ENCODE measurements around the gene SYTL5. TPM values are rescaled to one million over a fixed set of nuclear protein-coding genes. Genes with fewer than 3 reads are reported as not detected.

Gene SYTL5
- total RNA-seq, 1 experiment from 2014 or later: 0.05 TPM

DNA sequence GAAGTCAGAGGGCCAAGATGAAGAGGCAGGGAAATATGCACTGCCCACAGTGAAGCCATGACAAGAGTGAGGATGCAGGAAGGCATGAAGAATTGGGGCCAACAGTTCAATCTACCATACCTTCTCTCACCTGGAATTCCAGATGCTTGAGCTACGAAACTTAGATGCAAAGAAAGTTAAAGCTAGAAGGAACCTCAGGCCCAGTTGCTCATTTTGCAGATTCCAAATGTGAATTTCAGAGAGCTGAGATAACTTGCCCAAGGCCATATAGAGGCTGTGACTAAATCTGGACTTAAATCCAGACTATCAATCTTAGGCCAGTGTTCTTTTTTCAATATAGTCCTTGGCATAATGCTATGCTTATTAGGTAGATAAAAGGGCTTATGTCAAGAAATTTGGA, 121.6 kb downstream of the SYTL5 start:
- DNase-seq (ENCODE audit: extremely low read depth, low read depth): no peak

DNA sequence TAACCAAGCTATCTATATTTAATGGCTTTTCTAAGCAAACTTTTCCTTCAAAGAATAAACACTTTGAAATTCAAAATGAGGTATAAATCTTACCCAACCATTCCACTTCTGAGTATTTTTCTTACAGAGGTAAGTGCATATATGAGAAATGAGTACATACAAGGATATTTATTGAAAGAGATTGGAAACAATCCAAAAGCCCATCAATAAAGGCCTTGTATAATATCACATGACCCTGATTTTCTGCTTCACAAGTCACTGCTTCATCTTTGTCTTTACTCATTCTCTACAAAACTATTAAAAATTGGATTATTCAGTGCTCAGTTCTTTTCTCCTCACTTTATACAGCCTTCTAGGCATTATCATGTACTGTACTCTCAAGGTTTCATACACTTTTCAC, 123.0 kb downstream of the SYTL5 start:
- DNase-seq (ENCODE audit: extremely low read depth, low read depth): no peak

DNA sequence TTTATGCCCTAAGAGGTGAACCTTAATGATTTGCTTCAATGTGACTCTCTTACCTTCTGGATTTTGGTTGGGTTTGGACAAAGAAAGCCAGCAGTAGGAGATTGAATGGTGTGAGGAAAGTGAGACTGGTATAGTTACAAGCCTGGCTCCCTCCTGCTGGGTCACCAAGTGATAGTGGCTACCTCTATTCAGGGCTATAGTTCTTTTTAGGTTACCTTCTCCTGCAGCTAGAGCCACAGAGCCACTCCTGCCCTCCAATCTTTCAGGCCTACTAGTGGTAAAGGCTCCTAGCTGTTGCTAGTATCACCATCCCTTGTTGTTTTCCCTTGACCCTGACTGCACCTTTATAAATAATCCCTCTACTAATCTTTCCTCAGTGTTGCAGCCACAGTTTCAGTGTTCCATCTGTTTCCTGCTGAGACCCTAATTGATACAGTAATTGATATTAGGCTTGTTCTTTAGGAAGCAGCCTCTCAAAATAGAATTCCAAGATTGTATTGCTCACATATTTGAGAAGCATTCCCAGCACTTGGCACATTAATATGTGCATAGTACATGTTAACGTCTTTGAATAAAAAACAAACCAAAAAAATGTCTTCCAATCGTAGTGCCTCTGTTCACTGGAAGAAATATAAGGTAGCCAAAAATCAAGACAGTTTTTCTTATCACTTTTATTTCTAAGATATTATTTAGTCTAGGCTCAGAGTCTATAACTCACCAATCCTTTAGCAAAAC, 132.0 kb downstream of the SYTL5 start:
- DNase-seq (ENCODE audit: extremely low read depth, low read depth): no peak

DNA sequence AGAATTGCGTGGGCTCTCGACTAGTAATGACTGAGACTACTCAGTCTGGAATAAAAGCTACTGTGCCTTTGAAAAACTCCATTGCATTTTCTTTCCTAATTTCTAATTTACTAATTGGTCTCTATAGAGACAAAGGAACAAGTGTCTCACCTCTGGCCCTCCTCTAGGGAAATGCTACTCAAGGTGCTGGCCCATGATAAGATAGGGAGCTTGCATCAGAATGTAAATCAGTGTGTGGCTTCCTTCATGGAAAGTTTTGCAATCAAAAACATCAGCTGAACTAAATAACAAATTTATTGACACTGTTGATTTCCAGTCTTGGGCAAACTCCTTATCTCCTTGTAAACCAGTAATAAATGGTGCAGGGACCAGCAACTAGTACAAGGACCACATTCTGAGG, 132.5 kb downstream of the SYTL5 start:
- DNase-seq (ENCODE audit: extremely low read depth, low read depth): no peak

DNA sequence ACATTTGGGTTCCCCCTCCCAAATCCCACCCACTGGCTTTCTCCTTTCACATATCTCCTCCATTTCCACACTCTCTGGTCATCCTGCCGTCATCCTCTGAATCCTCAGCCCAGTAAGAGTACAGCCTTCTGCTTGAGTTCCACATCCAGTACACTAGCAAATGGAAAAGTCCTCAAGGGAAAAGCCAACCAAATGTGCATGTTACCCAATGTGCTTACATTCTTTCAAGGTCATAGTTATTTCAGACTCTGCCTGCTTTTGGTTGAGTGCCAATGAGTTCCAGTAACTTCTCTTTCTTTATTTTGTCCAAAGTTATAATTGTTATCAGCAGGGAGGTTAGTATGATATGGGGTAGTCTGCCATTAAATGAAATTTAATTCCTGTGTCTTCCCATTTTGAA, 136.3 kb downstream of the SYTL5 start:
- DNase-seq (ENCODE audit: extremely low read depth, low read depth): no peak

DNA sequence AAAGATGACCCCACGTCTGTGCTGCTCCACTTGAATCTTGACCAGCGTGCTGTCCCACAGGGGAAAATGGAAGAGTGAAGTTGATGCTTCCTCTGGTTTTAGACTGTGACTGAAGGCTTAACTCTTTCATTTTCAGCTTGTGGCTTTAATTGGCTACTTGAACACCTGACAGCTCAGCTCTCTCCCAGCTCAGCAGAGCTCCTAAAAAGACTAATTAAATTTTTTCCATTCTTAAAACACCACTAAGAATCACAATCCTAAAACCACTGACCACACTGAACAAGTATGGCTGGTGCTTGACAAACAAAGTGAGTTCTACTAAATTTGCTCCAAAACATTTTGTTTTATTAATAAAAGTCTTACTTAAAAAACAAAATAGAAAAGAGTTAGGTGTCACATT, 142.7 kb downstream of the SYTL5 start:
- DNase-seq (ENCODE audit: extremely low read depth, low read depth): no peak

DNA sequence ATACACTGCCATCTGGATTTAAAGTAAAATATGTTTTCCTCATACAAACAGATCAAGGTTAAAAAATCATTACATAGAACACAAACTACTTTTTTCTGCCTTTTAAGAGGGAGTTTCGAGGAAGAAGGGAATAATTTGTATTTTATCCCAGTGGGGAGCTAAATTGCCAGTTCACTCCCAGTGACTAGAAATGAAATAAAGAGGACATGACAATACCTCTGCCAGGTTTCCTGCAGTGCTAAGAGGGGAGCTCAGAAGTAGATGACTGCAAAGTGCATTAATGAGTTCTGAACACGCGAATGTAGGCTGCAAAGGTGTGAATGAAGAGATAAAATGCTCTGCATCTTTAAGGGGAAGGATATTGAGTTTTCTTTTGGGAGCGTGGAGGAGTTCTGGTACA, 144.6 kb downstream of the SYTL5 start:
- DNase-seq (ENCODE audit: extremely low read depth, low read depth): no peak

DNA sequence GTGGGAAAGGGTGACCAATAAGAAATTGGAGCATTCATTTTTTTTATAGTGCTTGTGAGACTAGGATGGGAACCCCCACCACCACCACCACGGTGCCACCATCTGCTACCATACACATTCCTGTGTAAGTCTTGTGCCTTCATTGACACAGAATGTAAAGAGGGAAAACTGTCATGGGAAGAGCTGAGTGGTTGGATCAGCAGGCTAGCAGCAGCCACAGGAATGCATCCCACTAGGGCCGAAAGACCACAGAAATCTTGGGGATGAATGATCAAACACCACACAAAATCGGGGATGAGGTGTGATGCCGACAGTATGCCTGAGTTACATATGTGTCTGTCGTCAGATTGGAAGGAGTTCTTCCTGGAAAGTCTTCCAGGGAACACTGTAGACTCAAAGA, 145.1 kb downstream of the SYTL5 start:
- no peak for DNase-seq (ENCODE audit: extremely low read depth, low read depth)

DNA sequence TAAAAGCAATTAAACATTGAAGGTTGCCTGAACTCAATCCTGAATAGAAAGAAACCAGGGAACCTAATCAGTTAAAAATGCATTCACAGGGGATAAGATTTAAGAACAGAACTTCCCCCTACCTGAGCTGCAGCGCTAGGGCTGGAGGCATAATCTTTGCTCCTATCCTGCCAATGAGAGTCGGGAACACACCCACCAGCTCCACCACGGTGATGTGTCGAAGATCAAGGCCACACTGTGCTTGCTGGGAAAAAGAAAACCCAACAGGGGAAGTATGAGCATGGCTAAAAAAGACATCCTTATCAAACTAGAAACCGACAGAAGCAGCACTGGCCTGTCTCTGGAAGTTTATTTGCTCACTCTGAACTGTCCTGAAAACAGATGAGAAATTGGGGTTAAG, 148.0 kb downstream of the SYTL5 start:
- no peak for DNase-seq (ENCODE audit: extremely low read depth, low read depth)

DNA sequence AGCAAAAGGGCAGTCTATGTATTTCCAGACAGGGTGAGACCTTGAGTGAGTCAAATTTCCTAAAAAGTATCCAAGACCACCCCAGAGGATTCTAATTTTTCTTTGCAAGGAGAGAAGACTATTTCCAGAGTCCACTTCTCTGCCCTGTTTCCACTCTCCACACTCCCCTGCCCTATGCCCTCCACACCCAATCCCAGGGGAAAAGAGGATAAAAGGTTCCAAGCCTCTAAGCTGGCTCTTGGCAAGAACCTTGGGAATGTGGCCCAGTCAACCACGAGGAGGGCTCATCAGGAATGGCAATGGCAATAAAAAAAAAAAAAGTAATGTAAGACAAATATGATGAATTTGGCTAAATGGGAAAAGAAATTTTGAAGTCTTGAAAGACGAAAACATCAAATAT, 148.5 kb downstream of the SYTL5 start:
- DNase-seq (ENCODE audit: extremely low read depth, low read depth): no peak

DNA sequence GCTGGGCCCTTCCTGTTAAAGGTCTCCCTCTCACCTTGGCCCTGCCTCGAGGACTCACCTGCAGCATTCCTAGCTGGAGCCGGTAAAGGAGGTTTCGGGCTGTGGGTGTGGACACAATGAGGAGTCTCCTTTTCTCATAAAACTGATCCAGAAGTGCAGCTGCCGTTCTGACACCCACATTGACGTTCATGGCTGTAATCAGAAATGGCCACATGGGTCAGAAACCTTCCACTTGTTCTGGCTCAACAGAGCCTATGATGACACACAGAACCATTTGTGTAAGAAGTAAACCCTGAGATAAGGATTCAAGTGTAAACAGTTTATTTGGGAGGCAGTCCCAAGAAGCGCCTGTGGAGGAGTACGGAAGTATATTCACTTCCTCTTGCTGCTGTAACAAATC, 150.5 kb downstream of the SYTL5 start:
- DNase-seq (ENCODE audit: extremely low read depth, low read depth): no peak

DNA sequence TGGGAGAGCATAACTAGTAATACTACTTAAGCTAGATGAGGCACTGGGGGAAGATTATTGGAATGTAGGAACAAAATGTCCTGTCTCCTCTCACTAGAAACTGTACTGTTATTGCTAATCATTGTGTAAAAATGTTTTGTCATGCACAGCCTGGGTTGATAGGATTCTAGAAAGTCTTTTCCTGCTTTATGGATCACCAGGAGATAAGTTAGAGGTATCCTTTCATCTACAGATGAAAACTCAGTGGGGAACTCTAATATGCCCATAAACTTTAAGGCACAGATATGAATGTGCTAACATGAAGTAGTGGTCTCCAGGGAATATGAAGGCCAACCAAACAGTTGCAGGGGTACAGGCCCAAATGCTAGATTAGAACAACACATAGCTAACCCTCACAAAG, 156.8 kb downstream of the SYTL5 start:
- DNase-seq (ENCODE audit: extremely low read depth, low read depth): no peak

DNA sequence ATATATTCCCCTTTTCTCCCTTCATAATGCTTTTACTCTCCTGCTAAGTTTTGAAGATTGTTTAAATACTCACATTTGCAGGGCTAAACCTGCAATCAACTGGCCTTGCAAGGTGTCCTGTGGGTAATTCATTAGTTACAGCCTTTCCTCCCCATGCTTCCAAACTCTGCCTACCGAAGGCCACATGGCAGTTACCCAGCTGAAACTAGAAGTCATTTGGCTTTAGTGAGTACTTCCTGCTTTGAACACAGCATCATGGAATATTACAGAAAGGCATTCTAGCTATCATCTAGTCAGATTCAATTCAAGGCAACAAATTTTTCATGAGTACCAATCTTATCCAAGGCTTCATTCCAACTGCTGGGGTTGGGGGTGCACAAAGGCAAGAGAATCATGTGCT, 158.7 kb downstream of the SYTL5 start:
- DNase-seq (ENCODE audit: extremely low read depth, low read depth): no peak

DNA sequence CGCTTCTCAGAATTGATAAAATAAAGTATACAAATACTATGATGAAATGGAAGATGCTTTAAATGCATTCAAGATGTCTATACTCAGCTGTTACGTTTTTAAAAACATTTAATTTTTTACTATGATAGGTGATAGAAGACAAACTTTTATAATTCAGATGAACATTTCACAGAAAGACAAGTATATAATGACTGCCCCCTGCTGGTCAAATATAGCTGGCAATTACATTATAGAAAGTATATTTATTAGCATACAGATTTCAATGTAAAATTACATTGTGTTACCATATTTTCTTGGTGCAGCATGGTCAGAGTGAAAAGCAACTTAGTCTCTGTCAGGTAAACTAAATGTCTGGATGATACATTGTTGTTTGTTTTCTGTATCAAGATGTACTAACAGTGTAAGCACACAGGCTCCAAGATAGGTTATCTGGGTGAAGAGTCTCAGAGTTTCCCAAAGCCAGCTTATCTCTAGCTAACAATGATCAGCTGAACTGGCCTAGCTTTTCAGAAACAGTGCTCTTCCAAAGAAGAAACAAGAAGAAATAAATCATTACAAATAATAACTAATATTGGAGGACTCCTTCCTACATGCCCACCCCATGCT, 160.2 kb downstream of the SYTL5 start:
- peak; percentile 30 for DNase-seq (ENCODE audit: extremely low read depth, low read depth)

DNA sequence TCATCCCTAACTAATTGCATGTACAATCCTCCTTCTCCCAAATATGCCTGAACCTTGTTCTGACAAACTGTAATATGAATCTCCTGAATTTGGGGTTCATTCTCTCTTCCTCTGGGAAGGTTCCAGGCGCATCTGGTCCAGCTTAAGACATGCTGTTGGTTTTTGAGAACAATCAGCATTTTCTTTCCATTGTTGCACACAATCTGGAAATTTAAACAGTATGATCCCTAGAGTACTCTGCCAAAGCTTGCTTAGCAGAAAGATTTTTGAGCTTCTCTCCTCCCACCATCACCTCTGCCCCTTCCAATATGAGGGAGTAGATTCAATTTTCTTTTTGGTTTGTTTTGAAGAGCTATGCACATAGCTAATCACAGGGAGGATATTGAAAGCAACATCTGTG, 164.2 kb downstream of the SYTL5 start:
- no peak for DNase-seq (ENCODE audit: extremely low read depth, low read depth)

DNA sequence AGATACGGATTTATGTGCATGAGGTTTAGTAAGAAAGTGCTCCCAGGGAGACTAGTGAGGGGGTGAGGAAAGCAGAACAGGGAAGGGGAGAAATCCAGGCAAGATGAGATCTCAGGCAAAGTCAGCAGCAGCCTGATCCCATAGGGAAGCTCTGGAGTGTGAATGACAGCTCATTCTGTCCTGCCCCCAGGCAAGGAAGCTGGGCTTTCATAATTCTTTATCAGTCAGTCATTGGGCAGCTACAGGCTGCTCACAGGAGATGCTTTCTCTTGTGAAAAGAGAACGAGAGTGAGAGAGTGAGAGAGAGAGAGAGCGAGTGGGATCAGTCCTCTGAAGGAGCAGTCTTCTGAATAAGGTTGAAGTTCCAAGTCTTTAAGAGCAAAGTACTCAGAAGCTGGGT, 166.2 kb downstream of the SYTL5 start:
- no peak for DNase-seq (ENCODE audit: extremely low read depth, low read depth)

DNA sequence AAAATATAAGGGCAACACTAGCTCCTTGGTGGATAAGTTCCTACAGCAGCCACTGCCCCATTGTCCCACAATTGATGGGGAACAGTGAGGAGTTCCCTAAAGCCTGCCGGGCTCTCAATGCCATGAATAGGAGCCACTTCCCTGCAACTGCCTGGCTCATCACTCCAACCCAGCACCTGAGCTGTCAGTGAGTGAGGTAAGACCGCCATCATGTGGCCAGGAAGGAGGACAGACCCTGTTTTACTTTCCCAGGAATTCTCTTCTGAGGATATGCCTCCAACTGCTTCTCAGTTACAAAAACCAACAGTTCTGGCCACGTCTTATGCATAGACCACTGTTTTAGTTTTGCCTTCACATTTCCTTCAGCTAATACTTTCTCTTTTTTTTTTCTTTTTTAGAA, 168.8 kb downstream of the SYTL5 start:
- peak; percentile 42 for DNase-seq (ENCODE audit: extremely low read depth, low read depth)

DNA sequence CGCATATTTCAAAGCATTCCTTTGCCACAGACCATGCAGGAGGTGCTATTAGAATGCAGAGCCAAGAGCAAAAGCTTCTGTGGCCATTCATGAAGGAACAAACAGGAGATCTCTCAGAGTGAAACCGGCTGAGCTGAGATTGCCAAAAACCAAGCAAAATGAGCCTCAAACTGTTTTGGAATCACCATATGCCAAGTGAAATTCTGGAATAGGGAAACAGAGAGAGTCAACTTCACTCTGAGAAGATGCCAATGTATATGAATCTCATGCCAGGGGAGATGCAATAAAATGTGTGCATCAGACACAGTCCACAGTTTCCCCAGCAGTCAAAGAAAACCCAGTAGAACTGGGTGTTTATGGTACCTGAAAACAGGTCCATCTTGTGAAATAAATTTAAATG, 172.0 kb downstream of the SYTL5 start:
- no peak for DNase-seq (ENCODE audit: extremely low read depth, low read depth)

Small RNA genes within 50 kb of the gene (small RNA-seq; reads per million reads assigned to genes)
- gene MIR548AJ2: 0 reads per million in 2 experiments

Other genes with a start within 250 kb of the SYTL5 start
- gene CYBB, start 226.5 kb upstream of the SYTL5 start, total RNA-seq (2014; rRNA removed; shearing (Covaris generic)): not detected in 2 replicates
- gene DYNLT3, start 159.0 kb upstream of the SYTL5 start, total RNA-seq (2014; rRNA removed; shearing (Covaris generic)): 63.5 and 69.7 TPM in 2 replicates
- gene SRPX, start 214.3 kb downstream of the SYTL5 start, total RNA-seq (2014; rRNA removed; shearing (Covaris generic)): 78.0 and 85.8 TPM in 2 replicates

Data from NCI-H460 (cell line).